HL-60 (cell line): ENCODE measurements around the gene C1S.

Source experiments
- GABPA ChIP-seq: IDR thresholded peaks from 2 replicates; pipeline ENCODE4 v1.6.1; 2012; ENCODE audit warnings: low read depth
- POLR2AphosphoS5 ChIP-seq: IDR thresholded peaks from 2 replicates; pipeline ENCODE4 v1.6.1; 2012; ENCODE audit warnings: low read depth
- TF ChIP-seq, protein P1 (sequence below): IDR thresholded peaks from one replicate; pipeline ENCODE4 v1.5.1; 2011; ENCODE audit warnings: low read length, control low read depth, inconsistent platforms; ENCODE audit not compliant: insufficient read depth

DNA sequence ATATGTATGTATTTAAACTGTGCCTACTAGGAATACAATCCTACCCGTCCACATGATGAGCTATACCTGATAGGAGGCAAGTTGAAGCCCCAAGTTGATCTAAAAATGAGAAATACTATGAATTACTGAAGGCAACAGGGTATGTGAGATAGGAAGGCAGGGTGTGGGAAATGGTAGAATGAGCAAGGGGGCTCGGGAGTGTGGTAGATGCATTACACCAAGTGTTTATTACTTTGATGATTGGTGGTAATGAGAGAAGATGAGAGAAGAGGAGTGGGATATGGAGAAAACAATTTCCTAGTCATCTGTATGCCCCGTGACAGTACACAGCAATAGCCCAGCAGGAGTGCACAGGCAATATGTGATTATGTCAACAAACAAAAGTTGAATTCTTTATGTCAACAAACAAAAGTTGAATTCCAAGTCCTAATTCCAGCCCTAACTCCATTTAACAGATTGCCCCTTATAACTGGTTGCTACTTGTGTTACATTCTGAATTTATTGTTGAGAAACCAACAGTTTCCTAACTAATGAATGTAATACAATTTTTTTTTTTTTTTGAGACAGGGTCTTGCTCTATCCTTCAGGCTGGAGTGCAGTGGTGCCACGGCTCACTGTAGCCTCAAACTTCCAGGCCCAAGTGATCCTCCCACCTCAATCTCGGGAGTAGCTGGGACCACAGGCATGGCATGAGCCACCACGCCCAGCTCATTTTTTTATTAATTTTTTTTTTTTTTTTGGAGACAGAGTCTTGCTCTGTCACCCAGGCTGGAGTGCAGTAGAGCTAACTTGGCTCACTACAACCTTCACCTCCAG lies 44.8 kb upstream of the C1S start:
- TF ChIP-seq, protein P1, sequence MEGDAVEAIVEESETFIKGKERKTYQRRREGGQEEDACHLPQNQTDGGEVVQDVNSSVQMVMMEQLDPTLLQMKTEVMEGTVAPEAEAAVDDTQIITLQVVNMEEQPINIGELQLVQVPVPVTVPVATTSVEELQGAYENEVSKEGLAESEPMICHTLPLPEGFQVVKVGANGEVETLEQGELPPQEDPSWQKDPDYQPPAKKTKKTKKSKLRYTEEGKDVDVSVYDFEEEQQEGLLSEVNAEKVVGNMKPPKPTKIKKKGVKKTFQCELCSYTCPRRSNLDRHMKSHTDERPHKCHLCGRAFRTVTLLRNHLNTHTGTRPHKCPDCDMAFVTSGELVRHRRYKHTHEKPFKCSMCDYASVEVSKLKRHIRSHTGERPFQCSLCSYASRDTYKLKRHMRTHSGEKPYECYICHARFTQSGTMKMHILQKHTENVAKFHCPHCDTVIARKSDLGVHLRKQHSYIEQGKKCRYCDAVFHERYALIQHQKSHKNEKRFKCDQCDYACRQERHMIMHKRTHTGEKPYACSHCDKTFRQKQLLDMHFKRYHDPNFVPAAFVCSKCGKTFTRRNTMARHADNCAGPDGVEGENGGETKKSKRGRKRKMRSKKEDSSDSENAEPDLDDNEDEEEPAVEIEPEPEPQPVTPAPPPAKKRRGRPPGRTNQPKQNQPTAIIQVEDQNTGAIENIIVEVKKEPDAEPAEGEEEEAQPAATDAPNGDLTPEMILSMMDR = no peak
- no peak for TF ChIP-seq POLR2AphosphoS5
- TF ChIP-seq GABPA = no peak
